HG02642 (cell line): ENCODE measurements around the gene VPS13A.
A peak's percentile ranks its signal among the peaks of the same experiment; 100 is the strongest.
"Not testable (repeated sequence)": the region's sequence is repeated elsewhere in the genome, so short reads cannot be mapped to it uniquely, and the experiment has no call there.

ENCODE experiments used
- ATAC-seq: cut with Tn5 transposase; IDR thresholded peaks from one replicate; pipeline ENCODE4 v1.9.1; 2021; ENCODE audit warnings: mild to moderate bottlenecking; ENCODE audit not compliant: unreplicated experiment, poor library complexity

Gene VPS13A

GRCh38 chr9:77180056-77180455 lies 2.7 kb downstream of the VPS13A start:
- no peak for ATAC-seq

- no peak for ATAC-seq
These were observed 6.2 kb downstream of the VPS13A start for GRCh38 chr9:77183581-77183980.

- ATAC-seq: no peak
These were observed 10.9 kb downstream of the VPS13A start for GRCh38 chr9:77188242-77188641.

GRCh38 chr9:77194423-77194822 lies 17.1 kb downstream of the VPS13A start:
- no peak for ATAC-seq

GRCh38 chr9:77210116-77210515 lies 32.8 kb downstream of the VPS13A start:
- ATAC-seq: no peak

- no peak for ATAC-seq
These were observed 34.2 kb downstream of the VPS13A start for GRCh38 chr9:77211561-77211960.

- ATAC-seq: no peak
These were observed 35.5 kb downstream of the VPS13A start for GRCh38 chr9:77212801-77213200.

GRCh38 chr9:77215874-77216273 lies 38.5 kb downstream of the VPS13A start:
- ATAC-seq: no peak

GRCh38 chr9:77218612-77219011 lies 41.3 kb downstream of the VPS13A start:
- ATAC-seq: no peak

GRCh38 chr9:77221431-77221830 lies 44.1 kb downstream of the VPS13A start:
- ATAC-seq: no peak

- ATAC-seq: no peak
These were observed 47.5 kb downstream of the VPS13A start for GRCh38 chr9:77224746-77225312.

- no peak for ATAC-seq
These were observed 59.4 kb downstream of the VPS13A start for GRCh38 chr9:77236693-77237092.

- ATAC-seq: no peak
These were observed 60.6 kb downstream of the VPS13A start for GRCh38 chr9:77237896-77238295.

GRCh38 chr9:77251050-77251449 lies 73.7 kb downstream of the VPS13A start:
- no peak for ATAC-seq

GRCh38 chr9:77257275-77257674 lies 79.9 kb downstream of the VPS13A start:
- ATAC-seq: no peak

GRCh38 chr9:77261605-77262004 lies 84.3 kb downstream of the VPS13A start:
- ATAC-seq: no peak

GRCh38 chr9:77267762-77268161 lies 90.4 kb downstream of the VPS13A start:
- not testable (repeated sequence) for ATAC-seq

- peak; percentile 43 for ATAC-seq
These were observed 93.8 kb downstream of the VPS13A start for GRCh38 chr9:77271023-77271690.

- no peak for ATAC-seq
These were observed 99.5 kb downstream of the VPS13A start for GRCh38 chr9:77276799-77277198.

GRCh38 chr9:77277719-77278118 lies 100.4 kb downstream of the VPS13A start:
- ATAC-seq: no peak

- no peak for ATAC-seq
These were observed 106.7 kb downstream of the VPS13A start for GRCh38 chr9:77283991-77284390.

- no peak for ATAC-seq
These were observed 107.3 kb downstream of the VPS13A start for GRCh38 chr9:77284616-77285015.
